HCT116 (cell line): Measurements from ENCODE around the gene PHF2. TPM values are rescaled to one million over a fixed set of nuclear protein-coding genes. Genes with fewer than 3 reads are reported as not detected.
A peak's percentile ranks its signal among the peaks of the same experiment; 100 is the strongest.

Experiments used
- ATAC-seq: fragments of 200-7000 bp; cut with Tn5 transposase; 2 replicates; pipeline ENCODE4 v1.9.1; 2020; ENCODE audit warnings: mild to moderate bottlenecking, moderate library complexity
- BruUV-seq: library from RNA; stranded (reverse); fragments of 400-500 nt; replicated peaks from 2 replicates; lab custom pipeline; 2021; lab: Mats Ljungman, UMichigan
- CTCF ChIA-PET: fragments of 300-600 bp; sonication (Branson Sonifier 250); formaldehyde crosslinking; loops from one replicate; lab custom pipeline; 2021; ENCODE audit warnings: antibody characterized with exemption; lab: Charles Lee
- POLR2A ChIA-PET: fragments of 300-600, 350-600 bp; sonication (Branson Sonifier 250); formaldehyde crosslinking; loops from one replicate; lab custom pipeline; 2021; ENCODE audit warnings: antibody characterized with exemption; lab: Charles Lee
- RAD21 ChIA-PET, 2 experiments: fragments of 300-600 bp; sonication (Branson Sonifier 250); formaldehyde crosslinking; loops; one replicate each; lab custom pipeline; 2023; ENCODE audit warnings: low total read pairs in 2 of 2; ENCODE audit not compliant: uncharacterized antibody in 2 of 2, unreplicated experiment in 2 of 2, low non-redundant PET in 1 of 2; lab: Charles Lee
- DNase-seq: peaks from one replicate; pipeline ENCODE4 v3.0.0-alpha.2; 2010; ENCODE audit warnings: low read depth, low spot score
- H2AFZ ChIP-seq: fragments of 200-600 bp; shearing (Covaris generic), sonication (generic); 2 replicates; pipeline ENCODE4 v1.6.1; 2017; ENCODE audit warnings: low read depth, mixed run types, mixed read lengths, antibody characterized with exemption, low read length; ENCODE audit not compliant: poor library complexity, severe bottlenecking
- H3K27ac ChIP-seq: 2 replicates; pipeline ENCODE4 v1.5.1; 2012; ENCODE audit warnings: low read depth, low read length
- H3K27me3 ChIP-seq: fragments of 200-600 bp; sonication (generic); 2 replicates; pipeline ENCODE4 v1.6.1; 2016; ENCODE audit warnings: mixed run types, low read length, mixed read lengths; ENCODE audit not compliant: insufficient read depth
- H3K36me3 ChIP-seq, 2 experiments: fragments of 200-500 bp in 1 of 2; fragments of 200-600 bp in 1 of 2; sonication (Bioruptor generic) in 1 of 2; sonication (generic) in 1 of 2; 2 replicates each; pipeline versions ENCODE4 v1.5.1 to v1.6.1; 2014 to 2016; ENCODE audit warnings: low read length in 2 of 2, inconsistent platforms in 1 of 2, mixed read lengths in 1 of 2, mixed run types in 1 of 2; ENCODE audit not compliant: insufficient read depth in 2 of 2, control insufficient read depth in 1 of 2
- H3K4me1 ChIP-seq, 2 experiments: fragments of 200-600 bp in 1 of 2; sonication (generic) in 1 of 2; 2 replicates each; pipeline versions ENCODE4 v1.5.1 to v1.6.1; 2012 to 2017; ENCODE audit warnings: low read length in 2 of 2, inconsistent platforms in 1 of 2, mild to moderate bottlenecking in 1 of 2, mixed read lengths in 1 of 2, mixed run types in 1 of 2, moderate library complexity in 1 of 2; ENCODE audit not compliant: insufficient read depth in 2 of 2, control insufficient read depth in 1 of 2
- H3K4me2 ChIP-seq: fragments of 200-600 bp; sonication (generic); 2 replicates; pipeline ENCODE4 v1.6.1; 2017; ENCODE audit warnings: mixed run types, low read length, mixed read lengths
- H3K4me3 ChIP-seq, 2 experiments: fragments of 200-600 bp in 1 of 2; sonication (generic) in 1 of 2; replicated peaks in 1 of 2; 2 replicates each; pipeline ENCODE4 v1.5.1; 2011 to 2016; ENCODE audit warnings: low read length in 2 of 2, control low read depth in 1 of 2, low read depth in 1 of 2, mild to moderate bottlenecking in 1 of 2, mixed read lengths in 1 of 2, mixed run types in 1 of 2
- H3K79me2 ChIP-seq: fragments of 200-600 bp; sonication (generic); 2 replicates; pipeline ENCODE4 v1.6.1; 2017; ENCODE audit warnings: mild to moderate bottlenecking, mixed run types, low read length, moderate library complexity, mixed read lengths; ENCODE audit not compliant: insufficient read depth
- H3K9ac ChIP-seq: fragments of 200-600 bp; sonication (generic); 2 replicates; pipeline ENCODE4 v1.6.1; 2016; ENCODE audit warnings: low read length, mixed read lengths
- H3K9me2 ChIP-seq: fragments of 200-600 bp; sonication (generic), shearing (Covaris generic); 2 replicates; pipeline ENCODE4 v1.6.1; 2017; ENCODE audit warnings: mixed run types, mild to moderate bottlenecking, moderate library complexity; ENCODE audit not compliant: insufficient read depth
- H3K9me3 ChIP-seq, 2 experiments: fragments of 200-500 bp in 1 of 2; fragments of 200-600 bp in 1 of 2; sonication (Bioruptor generic) in 1 of 2; sonication (generic) in 1 of 2; 2 replicates each; pipeline ENCODE4 v1.6.1; 2014 to 2017; ENCODE audit warnings: low read length in 2 of 2, mixed read lengths in 2 of 2, inconsistent platforms in 1 of 2, low read depth in 1 of 2, mild to moderate bottlenecking in 1 of 2, mixed run types in 1 of 2, moderate library complexity in 1 of 2; ENCODE audit not compliant: control insufficient read depth in 1 of 2, insufficient read depth in 1 of 2
- H4K20me1 ChIP-seq: fragments of 200-600 bp; sonication (generic), shearing (Covaris generic); 2 replicates; pipeline ENCODE4 v1.6.1; 2017; ENCODE audit warnings: mixed run types, mild to moderate bottlenecking, moderate library complexity; ENCODE audit not compliant: insufficient read depth
- CEBPB ChIP-seq: IDR thresholded peaks from 2 replicates; pipeline ENCODE4 v1.6.1; 2012; ENCODE audit warnings: low read depth
- CTCF ChIP-seq, 3 experiments: fragments of 200-600 bp in 1 of 3; sonication (generic) in 1 of 3; IDR thresholded peaks in 2 of 3; conservative IDR thresholded peaks in 1 of 3; 2 replicates each; pipeline ENCODE4 v1.5.1; 2012 to 2017; ENCODE audit warnings: low read depth in 2 of 3, low read length in 2 of 3, antibody characterized with exemption in 1 of 3, borderline replicate concordance in 1 of 3, control low read depth in 1 of 3, mild to moderate bottlenecking in 1 of 3, mixed read lengths in 1 of 3, mixed run types in 1 of 3, moderate library complexity in 1 of 3; ENCODE audit not compliant: insufficient read depth in 1 of 3
- EGR1 ChIP-seq: IDR thresholded peaks from 2 replicates; pipeline ENCODE4 v1.6.1; 2012; ENCODE audit warnings: low read depth
- ELF1 ChIP-seq: IDR thresholded peaks from 2 replicates; pipeline ENCODE4 v1.6.1; 2012; ENCODE audit warnings: low read depth, borderline replicate concordance
- EZH2phosphoT487 ChIP-seq: fragments of 200-600 bp; IDR thresholded peaks from 2 replicates; pipeline ENCODE4 v1.6.1; 2018; ENCODE audit warnings: antibody characterized with exemption, borderline replicate concordance
- JUND ChIP-seq: IDR thresholded peaks from 2 replicates; pipeline ENCODE4 v1.6.1; 2012
- POLR2A ChIP-seq: IDR thresholded peaks from 2 replicates; pipeline ENCODE4 v1.7.0; 2011; ENCODE audit warnings: borderline replicate concordance; ENCODE audit not compliant: insufficient read depth, insufficient read length; ENCODE audit errors: extremely low read depth
- POLR2AphosphoS5 ChIP-seq: IDR thresholded peaks from 2 replicates; pipeline ENCODE4 v1.6.1; 2011; ENCODE audit warnings: mild to moderate bottlenecking, low read depth, low read length, moderate library complexity
- RAD21 ChIP-seq: IDR thresholded peaks from 2 replicates; pipeline ENCODE4 v1.6.1; 2012; ENCODE audit warnings: low read depth, mild to moderate bottlenecking
- REST ChIP-seq: IDR thresholded peaks from 2 replicates; pipeline ENCODE4 v1.6.1; 2012; ENCODE audit warnings: low read depth
- TCF7L2 ChIP-seq: IDR thresholded peaks from 2 replicates; pipeline ENCODE4 v1.7.0; 2011; ENCODE audit warnings: borderline replicate concordance, inconsistent platforms; ENCODE audit not compliant: insufficient read depth, insufficient read length; ENCODE audit errors: extremely low read depth
- ZNF274 ChIP-seq: fragments of 200-500 bp; sonication (Bioruptor generic); IDR thresholded peaks from 2 replicates; pipeline ENCODE4 v1.6.1; 2014; ENCODE audit warnings: mild to moderate bottlenecking, low read depth, low read length, inconsistent platforms
- intact Hi-C: fragments of 100-400 bp; cut with micrococcal nuclease; formaldehyde crosslinking; loops from 2 replicates; pipeline ENCODE4 v1.10.0; 2022
- total RNA-seq: library from RNA; stranded (reverse); gene quantifications from one replicate; pipeline ENCODE4 v1.2.1, GENCODE V29; 2021; ENCODE audit not compliant: unreplicated experiment

The PHF2 gene
- total RNA-seq, 1 experiment from 2014 or later, result 20.6 TPM

GRCh38 chr9:93531374-93531773 lies 45.0 kb upstream of the PHF2 start:
- no peaks in the 10 kb centered on the region for H3K9me3 ChIP-seq
- H3K79me2 ChIP-seq, result peaks cover 20% of the 10 kb centered on the region; the same call in 1 of the 2 replicates
- H3K9ac ChIP-seq, result no peak overlapping the region
- BruUV-seq, result no TSS peak
- ChIA-PET POLR2A (no interaction called here), CTCF (no interaction called here), RAD21 (no interaction called here)
- H4K20me1 ChIP-seq, result no peaks in the 10 kb centered on the region
- H3K27me3 ChIP-seq, result no peaks in the 10 kb centered on the region
- intact Hi-C loops, result no loop called here
- H2AFZ ChIP-seq, result no peak overlapping the region
- DNase-seq (no peak), ATAC-seq (peak; percentile 63; the same call in 1 of the 2 replicates)
- no peak overlapping the region for H3K27ac ChIP-seq
- no peaks in the 10 kb centered on the region for H3K9me2 ChIP-seq
- no peaks in the 10 kb centered on the region for H3K4me1 ChIP-seq
- TF ChIP-seq RAD21 (no peak), CTCF (IDR thresholded peaks at IDR 0.05 in 2 of 3, conservative IDR thresholded peaks at IDR 0.05 in 1 of 3; ENCODE audit: borderline replicate concordance in 1 of 3, insufficient read depth in 1 of 3, low read depth in 2 of 3, low read length in 2 of 3) (peak in 2 of 3 experiments; percentile 15 to 30; a peak in 2 of 6 replicates)
- no peak overlapping the region for H3K4me3 ChIP-seq
- H3K36me3 ChIP-seq, result peaks cover 30 to 48% of the 10 kb centered on the region in 2 experiments; a peak in 2 of 4 replicates
- no peak overlapping the region for H3K4me2 ChIP-seq

- no TSS peak for BruUV-seq
- H3K4me1 ChIP-seq, result no peaks in the 10 kb centered on the region
- TF ChIP-seq POLR2A, result no peak
- no peak for TF ChIP-seq RAD21
- no peak for TF ChIP-seq ELF1
- no peak for TF ChIP-seq JUND
- no peak for TF ChIP-seq ZNF274
- no peak for TF ChIP-seq CTCF (IDR thresholded peaks at IDR 0.05 in 2 of 3, conservative IDR thresholded peaks at IDR 0.05 in 1 of 3; ENCODE audit: borderline replicate concordance in 1 of 3, insufficient read depth in 1 of 3, low read depth in 2 of 3, low read length in 2 of 3)
- TF ChIP-seq CEBPB, result no peak
- TF ChIP-seq EZH2phosphoT487, result no peak
- no peak for TF ChIP-seq POLR2AphosphoS5
- no peak for TF ChIP-seq REST
- TF ChIP-seq EGR1, result no peak
- no peak for TF ChIP-seq TCF7L2
Measured at GRCh38 chr9:93532141-93532540, 44.2 kb upstream of the PHF2 start.

More at GRCh38 chr9:93532141-93532540, 44.2 kb upstream of the PHF2 start:
- ChIA-PET RAD21 (no interaction called here), POLR2A (no interaction called here), CTCF (no interaction called here)
- no peak overlapping the region for H2AFZ ChIP-seq
- H3K79me2 ChIP-seq, result peaks cover 24% of the 10 kb centered on the region; the same call in 1 of the 2 replicates
- H3K4me2 ChIP-seq, result no peak overlapping the region
- no peaks in the 10 kb centered on the region for H4K20me1 ChIP-seq
- H3K4me3 ChIP-seq, result no peak overlapping the region
- no peak overlapping the region for H3K9ac ChIP-seq
- intact Hi-C loops, result no loop called here
- H3K27me3 ChIP-seq, result no peaks in the 10 kb centered on the region
- ATAC-seq, result no peak
- no peak overlapping the region for H3K27ac ChIP-seq
- H3K9me2 ChIP-seq, result no peaks in the 10 kb centered on the region
- peaks cover 28 to 45% of the 10 kb centered on the region in 2 experiments; a peak in 2 of 4 replicates for H3K36me3 ChIP-seq
- DNase-seq, result no peak
- no peaks in the 10 kb centered on the region for H3K9me3 ChIP-seq
